ENCODE data around the gene MRM2.
A peak's percentile ranks its signal among the peaks of the same experiment; 100 is the strongest.

Gene MRM2

DNA sequence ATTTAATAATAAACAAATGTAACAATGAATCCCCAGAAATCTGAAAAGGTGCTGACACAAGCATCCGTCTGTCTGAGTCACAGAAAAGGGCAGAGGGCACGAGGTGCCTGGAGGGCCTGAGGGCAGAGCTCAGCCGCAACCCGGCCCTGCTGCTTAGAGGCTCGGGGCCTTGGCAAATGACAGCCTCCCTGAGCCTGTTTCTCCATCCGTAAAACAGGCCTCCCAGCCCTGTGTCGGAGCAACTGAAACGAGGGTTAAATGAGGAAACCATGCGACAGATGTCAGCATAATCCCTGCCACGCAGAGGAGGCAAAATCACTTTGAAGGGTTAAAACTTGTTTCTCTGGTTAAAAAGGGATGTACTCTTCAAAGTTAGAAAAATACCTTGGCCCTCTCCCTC, 24.9 kb upstream of the MRM2 start:
- DNase-seq (ENCODE audit: low spot score), result no peak

DNA sequence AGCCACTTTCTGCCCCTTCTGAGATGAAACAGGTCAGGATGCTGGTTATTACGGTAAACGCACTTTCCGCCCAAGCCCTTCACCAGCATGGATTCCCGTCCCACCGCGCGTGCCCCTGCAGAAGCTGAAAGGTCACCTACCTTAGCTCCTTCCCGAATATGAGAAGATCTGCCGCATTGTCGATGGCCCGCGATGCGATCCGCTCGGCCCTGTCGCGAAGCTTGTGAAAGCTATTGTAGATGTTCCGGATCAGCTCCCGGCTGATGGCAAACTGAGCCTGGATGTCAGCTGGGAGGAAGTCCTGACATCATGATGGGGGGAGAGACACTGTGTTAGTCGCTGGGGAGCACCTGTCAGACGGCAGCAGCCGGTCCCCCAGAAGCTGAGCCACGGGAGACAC, 22.2 kb upstream of the MRM2 start:
- no peak for DNase-seq (ENCODE audit: low spot score)

DNA sequence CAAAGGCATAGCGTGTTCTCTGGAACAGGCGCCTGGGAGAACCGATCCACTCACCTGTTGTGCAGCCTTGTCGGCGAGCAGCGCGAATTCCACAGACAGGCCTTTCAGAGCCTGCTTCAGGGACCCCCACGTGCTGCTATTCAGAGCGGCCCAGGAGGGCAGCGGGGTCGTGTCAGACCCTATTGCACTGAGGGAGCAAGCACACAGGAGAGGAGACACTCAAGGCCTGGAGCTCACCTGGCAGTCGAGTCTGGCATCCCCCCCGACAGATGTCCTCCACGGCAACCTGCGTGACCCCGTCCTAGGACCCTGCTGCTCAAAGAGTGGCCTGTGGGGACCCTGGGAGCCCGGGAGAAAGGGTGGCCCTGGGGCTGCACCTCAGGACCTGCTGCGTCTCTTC, 21.2 kb upstream of the MRM2 start:
- DNase-seq (ENCODE audit: low spot score), result no peak

DNA sequence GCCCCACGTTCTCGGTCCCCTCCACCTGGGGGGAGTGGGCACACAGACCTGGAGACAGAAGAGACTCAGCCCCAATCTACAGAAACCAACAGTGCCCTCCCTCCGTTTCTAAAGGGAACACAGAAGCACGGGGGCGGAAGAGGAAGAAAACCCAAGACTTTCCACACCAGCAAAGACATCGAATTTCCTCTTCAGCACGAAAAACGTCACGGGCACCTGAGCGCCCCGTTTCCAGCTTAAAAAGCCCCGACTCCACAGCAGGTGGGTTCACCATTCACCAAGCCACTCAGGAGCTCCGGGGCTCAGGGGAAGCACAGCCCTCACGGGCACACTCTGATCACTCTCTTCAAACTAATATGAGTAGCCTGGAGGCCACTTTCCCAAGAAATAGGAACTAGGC, 19.6 kb upstream of the MRM2 start:
- DNase-seq (ENCODE audit: low spot score), result no peak

DNA sequence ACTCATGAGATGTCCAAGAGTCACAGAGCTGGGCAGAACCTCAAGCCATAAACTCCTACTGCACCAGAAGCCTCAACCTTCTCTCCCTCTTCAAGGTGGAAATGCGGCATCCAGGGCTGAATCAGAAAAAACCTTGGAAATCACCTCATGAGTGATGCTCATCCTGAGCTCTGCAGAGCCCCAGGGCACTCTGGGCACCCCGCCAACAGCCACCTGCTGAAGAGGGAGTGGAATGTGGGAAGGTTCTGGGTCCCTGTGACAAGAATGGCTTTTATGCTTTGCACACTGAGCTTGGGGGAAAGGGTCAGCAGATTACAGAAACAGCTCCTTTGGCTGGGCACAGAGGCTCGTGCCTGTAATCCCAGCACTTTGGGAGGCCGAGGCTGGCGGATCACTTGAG, 18.8 kb upstream of the MRM2 start:
- peak; percentile 85 for DNase-seq (ENCODE audit: low spot score)

DNA sequence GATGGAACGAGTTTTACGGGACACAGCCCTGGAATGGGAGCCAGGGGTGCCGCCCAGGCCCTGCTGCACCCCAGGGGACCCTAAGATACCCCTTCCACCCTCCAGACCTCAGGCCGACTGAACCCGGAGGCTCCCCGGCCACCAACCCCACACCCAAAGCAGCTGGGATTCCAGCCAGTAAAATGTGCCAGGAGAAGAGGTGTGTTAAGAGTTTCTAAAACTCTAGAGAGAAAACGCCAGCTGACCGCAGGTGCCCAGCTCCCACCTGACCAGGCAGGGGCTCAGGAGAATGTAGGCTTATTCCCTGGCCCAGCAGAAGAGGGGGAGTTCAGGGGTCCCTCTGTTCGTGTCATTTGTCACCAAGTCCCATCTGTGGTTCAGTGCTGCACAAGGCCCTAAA, 17.5 kb upstream of the MRM2 start:
- DNase-seq (ENCODE audit: low spot score), result no peak

DNA sequence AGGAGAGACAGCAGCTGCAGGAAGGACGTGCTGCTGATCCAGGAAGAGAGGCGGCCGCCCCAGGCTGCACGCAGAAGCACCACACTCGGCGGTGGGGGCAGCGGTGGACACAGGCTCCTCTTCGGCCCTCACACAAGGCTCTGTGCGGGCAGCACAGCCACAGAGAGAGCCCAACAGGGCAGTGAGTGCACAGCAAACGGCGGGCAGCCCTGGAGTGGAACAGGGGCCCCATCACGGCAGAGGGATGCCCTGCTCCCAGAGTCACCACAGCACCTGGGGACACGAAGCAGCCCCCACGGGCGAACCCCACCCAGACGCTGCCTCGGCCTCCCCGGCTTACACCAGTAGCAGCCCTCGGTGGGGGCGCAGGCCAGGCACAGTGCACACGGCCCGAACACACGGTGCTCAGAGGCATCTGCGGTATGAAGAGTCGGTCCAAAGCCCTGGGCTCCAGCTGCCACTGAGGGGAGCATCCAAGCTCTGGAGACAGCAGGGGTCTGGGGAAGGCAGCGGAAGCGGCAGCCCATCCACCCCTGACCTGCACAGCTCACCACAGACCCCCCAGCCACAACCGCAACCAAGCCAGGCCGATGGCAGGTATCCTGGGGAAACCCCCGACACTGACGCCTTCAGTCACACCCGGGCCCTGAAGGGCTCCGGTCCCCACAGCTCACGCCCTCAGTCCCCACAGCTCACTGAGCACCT, 16.8 kb upstream of the MRM2 start:
- DNase-seq (ENCODE audit: low spot score), result no peak

DNA sequence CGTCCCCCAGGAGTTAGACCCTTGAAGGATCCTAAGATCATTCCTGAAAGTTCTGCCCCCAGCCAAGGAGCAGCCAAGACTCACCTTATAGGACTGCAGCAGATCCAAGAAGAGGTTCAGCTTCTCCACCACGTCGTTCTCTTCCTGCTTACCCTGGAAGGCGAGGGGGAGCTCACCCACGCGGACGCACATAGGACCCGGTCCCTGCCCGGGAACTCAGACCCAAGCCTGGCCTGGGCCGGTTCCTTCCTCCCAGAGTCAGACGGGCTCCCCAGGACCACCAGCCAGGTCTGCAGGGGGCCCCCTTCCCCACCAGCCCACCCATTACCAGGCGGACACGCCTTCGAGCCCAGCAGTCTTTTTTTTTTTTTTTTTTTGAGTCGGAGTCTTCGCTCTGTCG, 15.6 kb upstream of the MRM2 start:
- DNase-seq (ENCODE audit: low spot score), result no peak

DNA sequence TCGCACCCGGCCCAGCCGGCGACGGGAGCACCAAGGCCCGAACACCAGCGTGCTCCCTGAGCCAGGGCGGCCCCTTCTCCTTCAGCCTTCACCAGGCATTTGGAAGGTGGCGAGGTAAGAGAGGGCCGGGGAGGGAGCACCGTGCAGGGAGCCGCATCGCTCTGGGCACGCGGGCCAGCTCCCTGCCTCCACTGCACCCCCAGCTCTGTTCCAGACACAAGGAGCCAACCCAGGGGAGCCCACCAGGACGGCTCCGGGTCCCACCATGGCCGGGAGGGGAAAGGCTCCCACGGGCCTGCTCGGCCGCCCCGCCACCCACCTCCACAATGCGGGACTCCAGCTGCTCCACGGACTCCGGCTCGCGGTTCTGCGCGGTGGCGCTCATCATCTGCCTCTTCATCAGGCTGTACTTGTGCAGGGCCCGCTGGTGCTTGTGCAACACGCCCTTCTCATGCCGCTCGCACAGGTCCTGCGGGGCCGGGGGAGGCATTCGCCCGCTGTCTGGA, 15.1 kb upstream of the MRM2 start:
- no peak for DNase-seq (ENCODE audit: low spot score)

DNA sequence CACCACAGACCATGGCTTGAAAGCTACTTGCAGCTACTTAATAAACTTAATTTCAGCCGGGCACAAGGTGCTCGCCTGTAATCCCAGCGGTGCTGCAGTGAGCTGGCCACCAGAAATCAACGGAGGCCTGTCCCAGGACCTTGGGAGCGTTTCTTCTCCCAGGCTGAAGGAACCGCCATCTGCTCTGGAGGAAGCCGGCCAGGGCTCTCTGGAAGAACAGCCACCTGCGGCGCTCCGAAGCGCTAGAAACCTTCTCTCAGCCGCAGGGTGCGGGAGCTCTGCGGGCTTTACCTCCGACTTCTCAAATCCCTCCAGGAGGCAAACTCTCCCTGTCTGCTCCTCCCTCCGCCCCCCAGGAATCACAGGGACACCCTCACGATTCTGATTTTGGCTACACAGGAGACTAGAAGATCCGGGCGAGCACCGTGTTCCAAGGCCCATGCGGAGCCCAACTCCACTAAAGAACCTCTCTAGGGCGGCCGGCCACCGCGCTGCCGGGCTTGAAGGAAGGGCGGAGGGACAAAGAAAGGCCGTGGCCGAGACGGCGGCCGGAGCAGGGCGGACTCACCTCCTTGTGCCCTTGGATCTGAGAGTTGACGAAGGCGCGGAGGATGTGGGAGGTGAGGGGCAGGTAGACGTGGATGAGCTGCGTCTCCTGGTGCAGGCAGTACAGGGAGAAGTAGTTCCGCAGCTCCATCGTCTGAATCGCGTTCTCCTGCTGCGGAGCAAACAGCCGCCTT, 14.5 kb upstream of the MRM2 start:
- no peak for DNase-seq (ENCODE audit: low spot score)

DNA sequence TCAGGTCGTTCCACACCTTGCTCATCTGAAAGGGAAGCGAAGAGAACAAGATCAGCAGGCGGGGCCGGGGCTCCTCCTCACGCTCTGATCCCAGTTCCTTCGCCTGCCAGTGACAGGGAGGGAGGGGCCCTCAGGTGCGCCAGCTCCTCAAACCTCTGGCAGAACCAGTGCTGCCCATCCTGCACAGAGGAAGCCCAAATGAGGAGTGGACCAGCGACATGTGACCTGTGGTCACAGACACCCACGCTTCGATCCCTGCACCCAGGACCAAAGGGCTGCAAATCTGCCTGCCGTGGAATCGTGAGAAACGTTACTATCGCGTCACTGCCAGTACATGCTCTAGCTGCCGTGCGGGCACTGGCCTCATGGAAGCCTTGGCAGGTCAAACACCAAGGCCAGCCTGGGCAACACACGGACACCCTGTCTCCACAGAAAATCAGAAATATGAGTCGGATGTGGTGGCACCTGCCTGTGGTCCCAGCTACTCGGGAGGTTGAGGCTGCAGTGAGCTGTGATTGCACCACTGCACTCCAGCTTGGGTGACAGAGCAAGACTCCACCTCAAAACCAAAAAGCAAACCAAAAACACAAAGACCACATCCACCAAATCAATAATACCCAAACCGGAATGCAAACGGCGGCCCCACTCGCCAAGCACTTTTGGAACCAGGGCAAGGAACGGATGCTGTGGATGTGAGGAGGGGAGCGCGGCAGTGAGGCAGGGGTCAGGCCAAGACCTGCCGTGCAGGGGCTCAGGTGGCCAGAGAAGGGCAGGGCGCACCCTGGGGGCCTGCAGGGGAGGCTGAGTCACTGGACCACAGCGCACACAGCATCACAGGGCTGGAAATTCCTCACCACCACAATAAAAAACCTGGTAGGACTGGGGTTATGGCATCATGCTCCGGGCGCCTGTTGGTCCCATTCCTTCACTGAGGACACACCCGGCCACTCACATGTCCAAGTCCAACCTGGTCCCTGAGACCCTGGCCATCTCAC, 13.4 kb upstream of the MRM2 start:
- DNase-seq (ENCODE audit: low spot score), result no peak

DNA sequence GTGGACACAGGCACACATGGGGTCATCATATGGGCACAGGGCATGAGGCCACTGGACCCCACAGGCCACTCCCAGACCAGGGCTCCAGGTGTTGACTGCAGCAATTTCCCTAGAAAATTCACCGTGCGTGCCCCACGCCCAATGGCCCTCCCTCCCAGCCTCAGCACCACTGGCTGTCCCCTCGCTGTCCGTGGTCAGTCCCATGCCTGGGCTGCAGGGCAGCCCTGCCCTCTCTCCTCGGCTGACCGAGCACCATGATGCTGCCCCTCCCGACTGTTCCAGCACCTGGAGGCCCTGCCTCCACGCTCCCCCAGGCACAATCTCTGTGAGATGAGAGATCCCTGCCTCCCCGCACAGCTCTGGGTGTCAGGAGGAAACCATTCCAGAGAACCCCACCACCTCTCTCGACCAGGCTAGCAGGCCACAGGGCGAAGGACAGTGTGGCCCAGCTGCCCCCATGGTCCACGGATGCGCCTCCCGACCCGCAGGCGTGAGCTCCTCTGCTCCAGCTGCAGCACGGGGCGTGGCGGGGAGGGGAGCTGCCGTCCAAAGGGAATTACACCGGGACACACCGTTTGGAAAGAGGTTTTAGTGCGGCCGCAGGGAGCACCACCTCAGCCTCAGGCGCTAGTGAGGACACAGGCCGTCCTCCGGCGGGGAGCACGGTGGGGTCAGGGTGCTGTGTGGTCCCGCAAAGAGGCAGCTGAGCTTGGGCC, 12.6 kb upstream of the MRM2 start:
- DNase-seq (ENCODE audit: low spot score), result no peak

DNA sequence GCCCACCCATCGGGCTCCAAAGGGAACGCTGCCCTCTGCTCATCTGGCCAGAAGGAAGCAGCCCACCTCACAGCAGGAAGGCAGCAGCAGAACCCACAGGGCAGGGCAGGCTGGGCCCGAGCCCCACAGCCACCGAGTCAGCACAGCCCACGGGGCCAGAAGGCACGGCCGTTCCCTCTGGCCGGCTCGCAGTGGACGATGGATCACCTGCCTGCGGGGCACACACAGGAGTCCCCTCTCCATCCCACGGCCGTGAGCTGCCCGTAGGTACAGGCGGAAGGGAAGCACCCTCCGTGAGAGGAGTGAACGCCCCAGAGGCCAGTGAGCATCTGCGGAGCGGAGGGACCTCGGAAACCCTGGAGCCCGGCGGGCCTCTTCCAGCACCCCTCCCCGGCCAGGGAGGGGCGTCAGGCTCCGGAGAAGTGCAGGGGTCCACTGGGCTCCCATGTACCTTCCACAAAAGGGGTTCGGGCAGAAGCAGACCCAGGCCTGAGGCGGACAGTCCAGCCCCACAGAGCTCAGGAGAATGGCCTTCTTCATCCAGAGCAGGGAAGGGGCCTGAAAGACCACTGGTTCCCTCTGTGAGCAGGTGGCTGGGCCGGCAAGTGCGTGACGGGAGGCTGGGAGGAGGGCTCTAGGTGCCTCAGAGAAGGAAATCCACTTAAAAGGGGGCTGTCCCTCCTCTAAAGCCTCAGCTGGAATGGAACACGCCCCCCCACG, 11.7 kb upstream of the MRM2 start:
- no peak for DNase-seq (ENCODE audit: low spot score)

DNA sequence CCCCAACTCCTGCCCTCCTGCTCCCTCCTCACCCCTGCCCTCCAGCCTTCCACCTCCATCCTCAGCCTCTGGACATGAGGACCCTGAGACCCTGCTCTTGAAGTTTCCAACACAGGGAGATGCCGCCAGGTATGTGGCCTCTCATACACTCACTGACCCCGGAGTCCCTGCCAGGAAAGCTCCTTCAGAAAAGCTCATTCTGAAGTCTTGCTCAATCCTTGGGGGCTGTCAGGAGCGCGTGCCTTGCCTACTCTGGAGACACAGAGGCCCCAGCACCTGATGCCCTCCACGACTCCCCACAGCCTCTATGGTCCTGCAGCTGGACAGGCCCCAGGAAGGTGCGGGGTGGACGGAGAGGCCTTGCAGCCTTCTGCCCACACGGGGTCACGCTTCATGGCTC, 11.0 kb upstream of the MRM2 start:
- no peak for DNase-seq (ENCODE audit: low spot score)

DNA sequence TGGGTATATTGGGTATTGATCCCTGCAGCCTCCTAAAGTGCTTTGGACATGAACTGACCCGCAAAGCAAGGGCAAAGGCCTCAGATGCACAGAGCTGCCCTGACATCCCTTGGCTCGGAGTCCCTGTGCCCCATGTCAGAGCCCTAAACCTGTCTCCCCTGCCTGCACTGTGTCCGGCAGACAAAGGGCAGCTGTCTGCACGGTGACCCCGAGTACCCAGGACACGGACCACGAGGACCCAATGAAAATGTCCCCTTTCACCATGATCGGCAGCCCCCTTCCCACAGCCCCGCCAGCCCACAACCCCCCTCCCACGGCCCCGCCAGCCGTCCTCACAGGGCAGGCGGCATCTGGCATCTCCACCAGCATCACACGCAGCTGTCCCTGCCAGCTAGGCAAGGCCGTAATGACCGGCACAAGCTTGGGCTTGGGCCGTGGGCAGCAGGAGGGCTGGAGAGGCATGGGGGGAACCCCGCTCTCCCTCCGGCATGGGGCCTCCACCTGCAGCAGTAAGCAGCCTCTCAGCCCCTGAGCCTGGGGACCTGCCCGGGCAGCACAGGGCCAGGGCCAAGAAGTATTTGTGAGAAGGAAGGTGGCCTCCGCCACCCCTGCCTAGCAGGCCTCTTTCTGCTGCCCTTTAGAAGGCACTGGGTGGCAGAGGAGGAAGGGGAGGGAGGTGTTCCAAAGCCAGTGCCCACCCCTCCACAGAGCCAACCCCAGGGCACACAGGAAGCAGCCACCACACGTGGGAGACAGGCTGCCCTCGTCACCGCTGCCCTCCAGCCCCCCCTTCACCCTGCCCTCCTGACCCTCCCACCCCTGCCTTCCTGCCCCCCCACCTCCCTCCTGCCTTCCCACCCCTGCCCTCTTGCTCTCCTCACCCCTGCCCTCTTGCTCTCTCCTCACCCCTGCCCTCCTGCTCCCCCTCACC, 10.1 kb upstream of the MRM2 start:
- no peak for DNase-seq (ENCODE audit: low spot score)

DNA sequence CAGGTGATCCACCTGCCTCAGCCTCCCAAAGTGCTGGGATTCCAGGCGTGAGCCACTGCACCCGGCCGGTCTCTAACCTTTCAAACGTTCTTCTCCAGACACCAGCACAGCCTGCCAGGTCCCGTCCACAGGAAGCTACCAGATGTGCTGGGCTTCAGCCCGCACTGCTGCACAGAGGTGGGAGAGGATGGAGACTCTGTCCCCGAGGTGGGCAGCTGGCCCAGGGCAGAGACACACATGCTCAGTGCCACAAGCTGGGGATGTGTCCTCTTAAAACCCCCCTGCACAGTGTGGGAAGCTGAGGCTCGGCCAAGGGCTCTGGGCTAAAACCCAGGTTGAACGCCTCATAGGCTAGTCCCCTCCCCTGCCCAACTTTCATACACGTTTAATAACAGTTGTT, 9.4 kb upstream of the MRM2 start:
- DNase-seq (ENCODE audit: low spot score), result no peak

DNA sequence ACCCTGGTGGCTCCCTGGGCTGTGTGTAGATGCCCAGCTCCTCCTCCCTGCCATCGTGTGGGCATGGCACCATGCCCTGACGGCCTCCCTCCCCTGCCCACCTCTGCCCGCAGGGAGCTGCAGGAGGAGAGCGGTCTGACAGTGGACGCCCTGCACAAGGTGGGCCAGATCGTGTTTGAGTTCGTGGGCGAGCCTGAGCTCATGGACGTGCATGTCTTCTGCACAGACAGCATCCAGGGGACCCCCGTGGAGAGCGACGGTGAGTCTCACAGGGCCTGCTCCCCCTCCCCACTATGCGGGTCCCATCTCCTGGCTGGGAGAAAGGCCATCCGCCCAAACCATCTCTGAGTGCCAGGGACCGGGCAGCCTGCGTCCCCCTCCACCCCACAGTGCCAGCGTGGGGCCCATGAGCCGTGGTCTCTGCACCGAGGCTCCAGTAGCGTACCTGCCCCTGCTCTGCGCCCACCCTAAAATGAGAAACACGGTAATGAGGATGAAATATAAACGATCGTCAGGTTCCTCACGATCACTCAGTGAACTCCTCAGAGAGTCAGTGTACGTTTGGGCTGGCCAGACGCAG, 7.8 kb upstream of the MRM2 start:
- no peak for DNase-seq (ENCODE audit: low spot score)

DNA sequence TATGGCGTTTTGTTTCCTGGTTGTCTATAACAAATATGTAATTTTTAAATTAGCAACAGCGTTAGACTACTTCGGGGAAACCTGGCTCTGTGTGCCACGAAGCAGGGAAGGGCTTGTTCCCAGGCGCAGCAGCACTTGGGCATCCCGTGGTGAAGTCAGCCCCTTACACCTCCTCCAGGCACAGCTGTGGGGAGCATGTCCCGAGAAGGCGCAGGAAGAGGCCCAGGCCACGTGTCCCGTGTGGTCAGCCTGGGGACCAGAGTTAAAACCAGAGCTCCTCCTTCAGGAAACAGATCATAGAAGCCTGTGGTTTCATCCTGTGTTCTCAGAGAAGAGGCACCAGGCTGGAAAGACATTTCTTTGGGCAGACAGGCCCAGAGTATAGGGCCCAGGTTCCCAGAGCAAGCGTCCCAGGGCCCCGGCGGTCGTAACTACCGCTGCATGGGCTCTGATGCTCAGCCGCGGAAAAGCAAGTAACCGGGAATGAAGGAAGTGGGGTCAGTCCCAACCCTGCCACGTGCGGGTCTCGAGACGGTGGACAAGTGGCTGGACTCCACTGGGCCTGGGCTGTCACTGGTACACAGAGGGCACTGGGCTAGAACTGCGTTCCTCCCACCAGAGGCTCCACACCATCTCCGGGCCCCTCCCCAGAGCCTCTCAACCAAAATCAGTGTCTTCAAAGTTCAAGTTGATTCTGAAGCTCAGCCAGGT, 7.1 kb upstream of the MRM2 start:
- no peak for DNase-seq (ENCODE audit: low spot score)
